Measurements from ENCODE around the gene DGKK.

DNA sequence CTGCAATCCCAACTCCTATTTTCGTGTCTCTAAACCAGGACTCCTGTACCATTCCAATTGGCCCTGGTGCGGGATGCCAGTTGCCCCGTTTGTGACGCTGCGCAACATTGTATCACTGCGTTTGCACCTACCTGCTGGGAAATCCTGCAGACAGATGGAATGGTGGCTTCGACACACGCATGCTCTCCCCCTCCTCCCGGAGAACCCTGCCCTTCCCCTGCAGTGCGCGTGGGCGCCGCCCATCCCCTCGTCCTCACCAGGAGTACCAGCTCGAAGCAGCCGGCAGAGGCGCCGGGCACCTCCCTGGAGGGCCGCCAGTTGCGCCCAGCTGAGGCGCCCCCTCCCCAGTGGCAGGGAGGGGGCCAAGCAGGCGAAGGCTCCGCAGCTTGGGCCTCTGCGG lies 1.4 kb downstream of the DGKK start:
- TF ChIP-seq, protein P1, sequence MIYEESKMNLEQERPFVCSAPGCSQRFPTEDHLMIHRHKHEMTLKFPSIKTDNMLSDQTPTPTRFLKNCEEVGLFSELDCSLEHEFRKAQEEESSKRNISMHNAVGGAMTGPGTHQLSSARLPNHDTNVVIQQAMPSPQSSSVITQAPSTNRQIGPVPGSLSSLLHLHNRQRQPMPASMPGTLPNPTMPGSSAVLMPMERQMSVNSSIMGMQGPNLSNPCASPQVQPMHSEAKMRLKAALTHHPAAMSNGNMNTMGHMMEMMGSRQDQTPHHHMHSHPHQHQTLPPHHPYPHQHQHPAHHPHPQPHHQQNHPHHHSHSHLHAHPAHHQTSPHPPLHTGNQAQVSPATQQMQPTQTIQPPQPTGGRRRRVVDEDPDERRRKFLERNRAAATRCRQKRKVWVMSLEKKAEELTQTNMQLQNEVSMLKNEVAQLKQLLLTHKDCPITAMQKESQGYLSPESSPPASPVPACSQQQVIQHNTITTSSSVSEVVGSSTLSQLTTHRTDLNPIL (CRISPR knock-in tag; IDR thresholded peaks at IDR 0.05; ENCODE audit: low read depth) = no peak
- TF ChIP-seq ZFP30 (CRISPR knock-in tag; IDR thresholded peaks at IDR 0.05) (no peak), ZNF565 (CRISPR knock-in tag; conservative IDR thresholded peaks at IDR 0.05; ENCODE audit: low read depth) (no peak), ZFP3 (CRISPR knock-in tag; IDR thresholded peaks at IDR 0.05) (no peak), SNAI2 (CRISPR knock-in tag; IDR thresholded peaks at IDR 0.05) (no peak), ZC3H10 (CRISPR knock-in tag; IDR thresholded peaks at IDR 0.05) (no peak)
- TF ChIP-seq, protein P2, sequence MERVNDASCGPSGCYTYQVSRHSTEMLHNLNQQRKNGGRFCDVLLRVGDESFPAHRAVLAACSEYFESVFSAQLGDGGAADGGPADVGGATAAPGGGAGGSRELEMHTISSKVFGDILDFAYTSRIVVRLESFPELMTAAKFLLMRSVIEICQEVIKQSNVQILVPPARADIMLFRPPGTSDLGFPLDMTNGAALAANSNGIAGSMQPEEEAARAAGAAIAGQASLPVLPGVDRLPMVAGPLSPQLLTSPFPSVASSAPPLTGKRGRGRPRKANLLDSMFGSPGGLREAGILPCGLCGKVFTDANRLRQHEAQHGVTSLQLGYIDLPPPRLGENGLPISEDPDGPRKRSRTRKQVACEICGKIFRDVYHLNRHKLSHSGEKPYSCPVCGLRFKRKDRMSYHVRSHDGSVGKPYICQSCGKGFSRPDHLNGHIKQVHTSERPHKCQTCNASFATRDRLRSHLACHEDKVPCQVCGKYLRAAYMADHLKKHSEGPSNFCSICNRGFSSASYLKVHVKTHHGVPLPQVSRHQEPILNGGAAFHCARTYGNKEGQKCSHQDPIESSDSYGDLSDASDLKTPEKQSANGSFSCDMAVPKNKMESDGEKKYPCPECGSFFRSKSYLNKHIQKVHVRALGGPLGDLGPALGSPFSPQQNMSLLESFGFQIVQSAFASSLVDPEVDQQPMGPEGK (CRISPR knock-in tag; IDR thresholded peaks at IDR 0.05; ENCODE audit: borderline replicate concordance) = no peak

Data from SK-N-SH treated with all-trans-retinoic acid at 6 μM for 48 hours (cell line).